ENCODE data around the gene PNPLA1.

Gene PNPLA1

GRCh38 chr6:36266913-36267644 is 2.8 kb upstream of the PNPLA1 start:
- DNase-seq (ENCODE audit: low read depth, low spot score), result no peak
- CTCF ChIA-PET, result interaction anchor here (1.5 kb wide), 1 partner anchor 36 kb away, joined by 3 read pairs; no protein-coding TSS in a partner anchor
- POLR2A ChIA-PET, result no interaction called here
- H3K4me3 ChIP-seq (ENCODE audit: low read depth, low read length), result no peak overlapping the region
- no peak for TF ChIP-seq CTCF (IDR thresholded peaks at IDR 0.05; ENCODE audit: insufficient read depth, low read length, missing control alignments)

- POLR2A ChIA-PET, result no interaction called here
- H3K4me3 ChIP-seq (ENCODE audit: low read depth, low read length), result no peak overlapping the region
- TF ChIP-seq CTCF (IDR thresholded peaks at IDR 0.05; ENCODE audit: insufficient read depth, low read length, missing control alignments), result no peak
- no peak for DNase-seq (ENCODE audit: low read depth, low spot score)
- CTCF ChIA-PET, result interaction anchor here (1.3 to 1.5 kb wide), 3 partner anchors 33 to 93 kb away, joined by 3 to 4 read pairs (median 4); no protein-coding TSS in a partner anchor
These were observed 2.0 kb upstream of the PNPLA1 start for GRCh38 chr6:36267731-36268477.

GRCh38 chr6:36268478-36269275 is 1.2 kb upstream of the PNPLA1 start:
- no peak for DNase-seq (ENCODE audit: low read depth, low spot score)
- ChIA-PET CTCF (interaction anchor here (1.3 to 1.4 kb wide), 2 partner anchors 32 to 92 kb away, joined by 4 read pairs; no protein-coding TSS in a partner anchor), POLR2A (no interaction called here)
- TF ChIP-seq CTCF (IDR thresholded peaks at IDR 0.05; ENCODE audit: insufficient read depth, low read length, missing control alignments), result no peak
- H3K4me3 ChIP-seq (ENCODE audit: low read depth, low read length), result no peak overlapping the region

- H3K4me3 ChIP-seq (ENCODE audit: low read depth, low read length), result no peak overlapping the region
- POLR2A ChIA-PET, result no interaction called here
- CTCF ChIA-PET, result interaction anchor here (0.7 to 2.4 kb wide), 3 partner anchors 28 to 69 kb away, joined by 3 to 9 read pairs (median 3); no protein-coding TSS in a partner anchor
- DNase-seq (ENCODE audit: low read depth, low spot score), result no peak
- TF ChIP-seq CTCF (IDR thresholded peaks at IDR 0.05; ENCODE audit: insufficient read depth, low read length, missing control alignments), result no peak
These were observed 2.4 kb downstream of the PNPLA1 start for GRCh38 chr6:36272234-36272633.

- CTCF ChIA-PET, result no interaction called here
- no peak for TF ChIP-seq CTCF (IDR thresholded peaks at IDR 0.05; ENCODE audit: insufficient read depth, low read length, missing control alignments)
- no peak for DNase-seq (ENCODE audit: low read depth, low spot score)
- H3K4me3 ChIP-seq (ENCODE audit: low read depth, low read length), result no peak overlapping the region
- POLR2A ChIA-PET, result no interaction called here
These were observed 3.2 kb downstream of the PNPLA1 start for GRCh38 chr6:36273067-36273466.

Measured in AG04449 (cell line).